Choroid plexus epithelial cell (primary cell): ENCODE data around the gene MYRF.

Source experiments
- DNase-seq: peaks from one replicate; pipeline ENCODE4 v3.0.0-alpha.2; 2010; ENCODE audit warnings: low read depth
- H3K4me3 ChIP-seq: 2 replicates; pipeline ENCODE4 v1.5.1; 2011; ENCODE audit warnings: low read depth, mild to moderate bottlenecking, control low read depth, low read length, moderate library complexity
- CTCF ChIP-seq: conservative IDR thresholded peaks from 2 replicates; pipeline ENCODE4 v1.5.1; 2011; ENCODE audit warnings: low read depth, mild to moderate bottlenecking, control low read depth, inconsistent platforms, low read length, moderate library complexity

The MYRF gene

GRCh38 chr11:61737636-61738386 lies 14.6 kb upstream of the MYRF start:
- H3K4me3 ChIP-seq = no peak overlapping the region
- TF ChIP-seq CTCF = no peak
- DNase-seq = no peak

GRCh38 chr11:61738776-61739175 lies 13.7 kb upstream of the MYRF start:
- DNase-seq = no peak
- TF ChIP-seq CTCF = no peak
- H3K4me3 ChIP-seq = no peak overlapping the region

- no peak for DNase-seq
- no peak overlapping the region for H3K4me3 ChIP-seq
- TF ChIP-seq CTCF = no peak
These were observed 13.0 kb upstream of the MYRF start for GRCh38 chr11:61739413-61739812.

- no peak for TF ChIP-seq CTCF
- H3K4me3 ChIP-seq = no peak overlapping the region
- DNase-seq = no peak
These were observed 12.5 kb upstream of the MYRF start for GRCh38 chr11:61739966-61740365.

GRCh38 chr11:61742391-61742790 lies 10.0 kb upstream of the MYRF start:
- TF ChIP-seq CTCF = no peak
- H3K4me3 ChIP-seq = no peak overlapping the region
- no peak for DNase-seq

- no peak for DNase-seq
- H3K4me3 ChIP-seq = no peak overlapping the region
- TF ChIP-seq CTCF = no peak
These were observed 8.8 kb upstream of the MYRF start for GRCh38 chr11:61743486-61744095.

- no peak for TF ChIP-seq CTCF
- H3K4me3 ChIP-seq = no peak overlapping the region
- DNase-seq = no peak
These were observed 8.3 kb upstream of the MYRF start for GRCh38 chr11:61744181-61744580.
